Measurements from ENCODE around the gene KYAT1. TPM values are rescaled to one million over a fixed set of nuclear protein-coding genes. Genes with fewer than 3 reads are reported as not detected.
"Not testable (repeated sequence)": the region's sequence is repeated elsewhere in the genome, so short reads cannot be mapped to it uniquely, and the experiment has no call there.

KYAT1 gene
- total and polyA plus RNA-seq, 4 donors, result 8.9 to 20.5 (median 13.3) TPM

- Histone ChIP-seq H3K36me3 (ENCODE audit: control insufficient read depth, insufficient read depth, low read length) (no peaks in the 10 kb centered on the region), H3K4me3 (ENCODE audit: low read depth, low read length) (no peak overlapping the region), H3K27ac (ENCODE audit: low read depth, low read length) (no peak overlapping the region), H3K4me1 (ENCODE audit: control insufficient read depth, insufficient read depth, low read length) (peaks cover 3% of the 10 kb centered on the region), H3K27me3 (ENCODE audit: control insufficient read depth, insufficient read depth, low read length) (no peaks in the 10 kb centered on the region), H3K9me3 (ENCODE audit: control insufficient read depth, insufficient read depth, low read length) (no peaks in the 10 kb centered on the region)
- WGBS (ENCODE audit: insufficient coverage), result 32% methylated on average over 10 of the region's 10 CpGs
- DNase-seq (ENCODE audit: low read depth in 4 of 6, low spot score in 6 of 6), result peak in 2 of 6 donors; percentile 22 to 56
Measured at GRCh38 chr9:128863647-128864046, 18.1 kb downstream of the KYAT1 start.

- no peaks in the 10 kb centered on the region for H3K27me3 ChIP-seq (ENCODE audit: control insufficient read depth, insufficient read depth, low read length)
- H3K9me3 ChIP-seq (ENCODE audit: control insufficient read depth, insufficient read depth, low read length), result no peaks in the 10 kb centered on the region
- 94% methylated on average over 6 of the region's 6 CpGs for WGBS (ENCODE audit: insufficient coverage)
- H3K4me1 ChIP-seq (ENCODE audit: control insufficient read depth, insufficient read depth, low read length), result peaks cover 3% of the 10 kb centered on the region
- no peak overlapping the region for H3K27ac ChIP-seq (ENCODE audit: low read depth, low read length)
- DNase-seq (ENCODE audit: low read depth in 4 of 6, low spot score in 6 of 6), result no peak
- H3K4me3 ChIP-seq (ENCODE audit: low read depth, low read length), result no peak overlapping the region
- H3K36me3 ChIP-seq (ENCODE audit: control insufficient read depth, insufficient read depth, low read length), result no peaks in the 10 kb centered on the region
Measured at GRCh38 chr9:128862401-128862851, 19.3 kb downstream of the KYAT1 start.

GRCh38 chr9:128861501-128861900 lies 20.2 kb downstream of the KYAT1 start:
- Histone ChIP-seq H3K36me3 (ENCODE audit: control insufficient read depth, insufficient read depth, low read length) (no peaks in the 10 kb centered on the region), H3K27ac (ENCODE audit: low read depth, low read length) (no peak overlapping the region), H3K4me3 (ENCODE audit: low read depth, low read length) (no peak overlapping the region), H3K27me3 (ENCODE audit: control insufficient read depth, insufficient read depth, low read length) (no peaks in the 10 kb centered on the region), H3K4me1 (ENCODE audit: control insufficient read depth, insufficient read depth, low read length) (peaks cover 3% of the 10 kb centered on the region), H3K9me3 (ENCODE audit: control insufficient read depth, insufficient read depth, low read length) (no peaks in the 10 kb centered on the region)
- 90% methylated on average over 5 of the region's 6 CpGs for WGBS (ENCODE audit: insufficient coverage)
- no peak for DNase-seq (ENCODE audit: low read depth in 4 of 6, low spot score in 6 of 6)

DNA sequence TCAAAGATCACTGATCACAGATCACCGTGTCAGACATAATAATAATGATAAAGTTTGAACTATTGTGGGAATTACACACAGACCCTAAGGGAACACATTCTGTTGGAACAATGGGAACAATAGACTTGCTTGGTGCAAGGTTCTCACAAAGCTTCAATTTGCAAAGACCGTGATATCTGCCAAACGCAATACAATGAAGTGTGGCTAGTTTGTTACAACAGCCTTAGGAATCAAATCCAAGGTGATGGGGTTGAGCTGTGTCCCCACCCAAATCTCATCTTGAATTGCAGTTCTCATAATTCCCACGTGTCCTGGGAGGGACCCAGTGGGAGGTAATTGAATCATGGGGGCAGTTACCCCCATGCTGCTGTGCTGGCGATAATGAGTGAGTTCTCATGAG lies 20.8 kb downstream of the KYAT1 start:
- H3K27me3 ChIP-seq (ENCODE audit: control insufficient read depth, insufficient read depth, low read length), result no peaks in the 10 kb centered on the region
- no peak overlapping the region for H3K27ac ChIP-seq (ENCODE audit: low read depth, low read length)
- H3K4me3 ChIP-seq (ENCODE audit: low read depth, low read length), result no peak overlapping the region
- H3K36me3 ChIP-seq (ENCODE audit: control insufficient read depth, insufficient read depth, low read length), result no peaks in the 10 kb centered on the region
- peaks cover 3% of the 10 kb centered on the region for H3K4me1 ChIP-seq (ENCODE audit: control insufficient read depth, insufficient read depth, low read length)
- DNase-seq (ENCODE audit: low read depth in 4 of 6, low spot score in 6 of 6), result no peak
- 62% methylated on average over 3 of the region's 5 CpGs for WGBS (ENCODE audit: insufficient coverage)
- H3K9me3 ChIP-seq (ENCODE audit: control insufficient read depth, insufficient read depth, low read length), result no peaks in the 10 kb centered on the region

GRCh38 chr9:128858476-128858875 lies 23.3 kb downstream of the KYAT1 start:
- H3K27me3 ChIP-seq (ENCODE audit: control insufficient read depth, insufficient read depth, low read length); H3K36me3 ChIP-seq (ENCODE audit: control insufficient read depth, insufficient read depth, low read length); H3K9me3 ChIP-seq (ENCODE audit: control insufficient read depth, insufficient read depth, low read length); DNase-seq (ENCODE audit: low read depth in 4 of 6, low spot score in 6 of 6); H3K27ac ChIP-seq (ENCODE audit: low read depth, low read length); H3K4me3 ChIP-seq (ENCODE audit: low read depth, low read length); H3K4me1 ChIP-seq (ENCODE audit: control insufficient read depth, insufficient read depth, low read length): not testable (repeated sequence)
- 94% methylated on average over 6 of the region's 7 CpGs for WGBS (ENCODE audit: insufficient coverage)

DNA sequence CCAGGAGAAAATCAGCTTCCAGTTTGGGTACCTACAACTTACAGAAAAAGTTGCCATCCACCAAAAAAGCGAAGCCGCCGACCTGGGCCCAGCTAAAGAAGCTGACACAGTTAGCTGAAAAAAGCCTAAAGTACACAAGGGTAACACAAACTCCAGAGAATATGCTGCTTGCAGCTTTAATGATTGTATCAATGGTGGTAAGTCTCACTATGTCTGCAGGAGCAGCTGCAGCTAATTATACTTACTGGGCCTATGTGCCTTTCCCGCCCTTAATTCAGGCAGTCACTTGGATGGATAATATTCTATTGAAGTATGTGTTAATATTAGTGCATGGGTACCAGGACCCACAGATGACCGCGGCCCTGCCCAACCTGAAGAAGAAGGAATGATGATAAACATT lies 27.3 kb downstream of the KYAT1 start:
- no CpG with 5 or more reads among the region's 6 CpGs for WGBS (ENCODE audit: insufficient coverage)
- H3K27me3 ChIP-seq (ENCODE audit: control insufficient read depth, insufficient read depth, low read length); H3K36me3 ChIP-seq (ENCODE audit: control insufficient read depth, insufficient read depth, low read length); H3K9me3 ChIP-seq (ENCODE audit: control insufficient read depth, insufficient read depth, low read length); H3K4me3 ChIP-seq (ENCODE audit: low read depth, low read length); H3K27ac ChIP-seq (ENCODE audit: low read depth, low read length); H3K4me1 ChIP-seq (ENCODE audit: control insufficient read depth, insufficient read depth, low read length): not testable (repeated sequence)
- peak in 1 of 6 donors; percentile 26 for DNase-seq (ENCODE audit: low read depth in 4 of 6, low spot score in 6 of 6)

DNA sequence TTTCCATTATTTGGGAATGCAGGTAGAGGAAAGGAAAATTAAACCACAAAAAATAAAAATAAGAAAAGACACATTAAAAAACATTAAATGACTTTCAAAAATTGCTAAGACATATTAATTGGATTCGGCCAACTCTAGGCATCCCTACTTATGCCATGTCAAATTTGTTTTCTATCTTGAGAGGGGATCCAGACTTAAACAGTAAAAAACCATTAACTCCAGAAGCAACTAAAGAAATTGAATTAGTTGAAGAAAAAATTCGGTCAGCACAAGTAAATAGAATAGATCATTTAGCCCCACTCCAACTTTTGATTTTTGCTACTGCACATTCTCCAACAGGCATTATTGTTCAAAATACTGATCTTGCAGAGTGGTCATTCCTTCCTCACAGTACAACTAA lies 29.1 kb downstream of the KYAT1 start:
- H3K36me3 ChIP-seq (ENCODE audit: control insufficient read depth, insufficient read depth, low read length); H3K4me3 ChIP-seq (ENCODE audit: low read depth, low read length); H3K9me3 ChIP-seq (ENCODE audit: control insufficient read depth, insufficient read depth, low read length); DNase-seq (ENCODE audit: low read depth in 4 of 6, low spot score in 6 of 6); H3K4me1 ChIP-seq (ENCODE audit: control insufficient read depth, insufficient read depth, low read length); H3K27me3 ChIP-seq (ENCODE audit: control insufficient read depth, insufficient read depth, low read length); H3K27ac ChIP-seq (ENCODE audit: low read depth, low read length): not testable (repeated sequence)
- WGBS (ENCODE audit: insufficient coverage), result no CpG with 5 or more reads among the region's 2 CpGs

- H3K27me3 ChIP-seq (ENCODE audit: control insufficient read depth, insufficient read depth, low read length); H3K9me3 ChIP-seq (ENCODE audit: control insufficient read depth, insufficient read depth, low read length); H3K36me3 ChIP-seq (ENCODE audit: control insufficient read depth, insufficient read depth, low read length); H3K4me3 ChIP-seq (ENCODE audit: low read depth, low read length); H3K27ac ChIP-seq (ENCODE audit: low read depth, low read length); H3K4me1 ChIP-seq (ENCODE audit: control insufficient read depth, insufficient read depth, low read length): not testable (repeated sequence)
- DNase-seq (ENCODE audit: low read depth in 4 of 6, low spot score in 6 of 6), result peak in 2 of 6 donors; percentile 44 to 49
- WGBS (ENCODE audit: insufficient coverage), result no CpG with 5 or more reads among the region's 10 CpGs
Measured at GRCh38 chr9:128851779-128852600, 29.8 kb downstream of the KYAT1 start.

DNA sequence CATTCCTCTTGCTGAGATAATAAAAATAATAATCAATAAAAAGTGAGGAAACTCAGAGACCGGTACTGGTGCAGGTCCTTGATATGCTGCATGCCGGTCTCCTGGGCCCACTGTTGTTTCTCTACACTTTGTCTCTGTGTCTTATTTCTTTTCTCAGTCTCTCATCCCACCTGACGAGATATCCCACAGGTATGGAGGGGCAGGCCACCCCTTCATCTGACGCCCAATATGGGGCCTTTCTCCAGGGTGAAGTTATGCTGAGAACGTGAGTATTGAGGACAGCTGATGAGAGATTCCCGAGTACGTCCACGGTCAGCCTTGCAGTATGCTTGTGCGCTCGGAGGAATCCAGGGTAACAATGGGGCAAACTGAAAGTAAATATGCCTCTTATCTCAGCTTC lies 30.7 kb downstream of the KYAT1 start:
- not testable (repeated sequence) for H3K9me3 ChIP-seq (ENCODE audit: control insufficient read depth, insufficient read depth, low read length); H3K27ac ChIP-seq (ENCODE audit: low read depth, low read length)
- 100% methylated on average over 2 of the region's 10 CpGs for WGBS (ENCODE audit: insufficient coverage)

DNA sequence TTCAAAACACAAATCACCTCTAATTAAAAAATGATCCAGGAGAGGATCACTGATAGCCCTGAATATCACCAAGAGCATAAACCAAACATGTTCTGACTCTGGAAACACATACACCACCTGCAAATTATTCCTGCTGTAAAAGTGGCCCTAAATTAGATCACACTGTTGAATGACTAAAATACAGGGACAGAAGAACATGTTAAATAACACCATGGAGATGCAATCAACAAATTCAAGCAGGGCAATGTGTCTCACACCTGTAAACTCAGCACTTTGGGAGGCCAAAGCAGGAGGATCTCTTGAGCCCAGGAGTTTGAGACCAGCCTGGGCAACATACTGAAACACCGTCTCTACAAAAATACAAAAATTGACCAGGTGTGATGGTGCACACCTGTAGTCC lies 33.9 kb downstream of the KYAT1 start:
- no CpG with 5 or more reads among the region's 1 CpG for WGBS (ENCODE audit: insufficient coverage)

More for the DNA sequence above, 30.7 kb downstream of the KYAT1 start:
- not testable (repeated sequence) for DNase-seq (ENCODE audit: low read depth in 4 of 6, low spot score in 6 of 6); H3K4me3 ChIP-seq (ENCODE audit: low read depth, low read length); H3K27me3 ChIP-seq (ENCODE audit: control insufficient read depth, insufficient read depth, low read length); H3K4me1 ChIP-seq (ENCODE audit: control insufficient read depth, insufficient read depth, low read length); H3K36me3 ChIP-seq (ENCODE audit: control insufficient read depth, insufficient read depth, low read length)

More for the DNA sequence above, 33.9 kb downstream of the KYAT1 start:
- DNase-seq (ENCODE audit: low read depth in 4 of 6, low spot score in 6 of 6), result no peak
- no peaks in the 10 kb centered on the region for H3K4me1 ChIP-seq (ENCODE audit: control insufficient read depth, insufficient read depth, low read length)
- H3K27ac ChIP-seq (ENCODE audit: low read depth, low read length), result no peak overlapping the region
- no peaks in the 10 kb centered on the region for H3K27me3 ChIP-seq (ENCODE audit: control insufficient read depth, insufficient read depth, low read length)
- no peak overlapping the region for H3K4me3 ChIP-seq (ENCODE audit: low read depth, low read length)
- H3K36me3 ChIP-seq (ENCODE audit: control insufficient read depth, insufficient read depth, low read length), result peaks cover 8% of the 10 kb centered on the region
- no peaks in the 10 kb centered on the region for H3K9me3 ChIP-seq (ENCODE audit: control insufficient read depth, insufficient read depth, low read length)

Data from spinal cord (tissue), 10 donors.